ENCODE results near the gene GABRG3.

- no peak for TF ChIP-seq POLR2A (IDR thresholded peaks at IDR 0.05)
- no peak for TF ChIP-seq CTCF (IDR thresholded peaks at IDR 0.05)
Observed at GRCh38 chr15:27459836-27460235, 488.9 kb downstream of the GABRG3 start.
